HG03159 (cell line): ENCODE results near the gene IMPG2.

ENCODE experiments used
- ATAC-seq: cut with Tn5 transposase; IDR thresholded peaks from one replicate; pipeline ENCODE4 v1.9.1; 2021; ENCODE audit warnings: mild to moderate bottlenecking, moderate library complexity; ENCODE audit not compliant: unreplicated experiment

IMPG2 gene

GRCh38 chr3:101189796-101190195 lies 130.6 kb downstream of the IMPG2 start:
- ATAC-seq, result no peak

- no peak for ATAC-seq
These were observed 131.2 kb downstream of the IMPG2 start for GRCh38 chr3:101189176-101189575.

GRCh38 chr3:101185341-101185740 lies 135.0 kb downstream of the IMPG2 start:
- no peak for ATAC-seq

GRCh38 chr3:101184111-101184510 lies 136.3 kb downstream of the IMPG2 start:
- no peak for ATAC-seq

- ATAC-seq, result no peak
These were observed 137.2 kb downstream of the IMPG2 start for GRCh38 chr3:101183151-101183550.

GRCh38 chr3:101182734-101183133 lies 137.6 kb downstream of the IMPG2 start:
- ATAC-seq, result no peak

- no peak for ATAC-seq
These were observed 138.6 kb downstream of the IMPG2 start for GRCh38 chr3:101181801-101182200.

GRCh38 chr3:101179637-101180036 lies 140.7 kb downstream of the IMPG2 start:
- ATAC-seq, result no peak

- no peak for ATAC-seq
These were observed 142.8 kb downstream of the IMPG2 start for GRCh38 chr3:101177577-101177976.
